Tibial nerve (tissue), 3 donors: ENCODE results near the gene SDCCAG8.

Experiments
- POLR2A ChIP-seq, 2 donors: fragments of 450-650 bp; IDR thresholded peaks; one replicate each; pipeline ENCODE4 v1.6.1; 2017; ENCODE audit warnings: antibody characterized with exemption in 2 of 2, mild to moderate bottlenecking in 2 of 2, moderate library complexity in 2 of 2
- TF ChIP-seq, protein P1 (sequence below), 5 experiments: fragments of 200-600 bp in 3 of 5; fragments of 450-650 bp in 2 of 5; sonication (generic) in 3 of 5; IDR thresholded peaks; one replicate each; pipeline ENCODE4 v1.5.1; 2016 to 2019; ENCODE audit warnings: antibody characterized with exemption in 5 of 5, mild to moderate bottlenecking in 3 of 5, moderate library complexity in 2 of 5

DNA sequence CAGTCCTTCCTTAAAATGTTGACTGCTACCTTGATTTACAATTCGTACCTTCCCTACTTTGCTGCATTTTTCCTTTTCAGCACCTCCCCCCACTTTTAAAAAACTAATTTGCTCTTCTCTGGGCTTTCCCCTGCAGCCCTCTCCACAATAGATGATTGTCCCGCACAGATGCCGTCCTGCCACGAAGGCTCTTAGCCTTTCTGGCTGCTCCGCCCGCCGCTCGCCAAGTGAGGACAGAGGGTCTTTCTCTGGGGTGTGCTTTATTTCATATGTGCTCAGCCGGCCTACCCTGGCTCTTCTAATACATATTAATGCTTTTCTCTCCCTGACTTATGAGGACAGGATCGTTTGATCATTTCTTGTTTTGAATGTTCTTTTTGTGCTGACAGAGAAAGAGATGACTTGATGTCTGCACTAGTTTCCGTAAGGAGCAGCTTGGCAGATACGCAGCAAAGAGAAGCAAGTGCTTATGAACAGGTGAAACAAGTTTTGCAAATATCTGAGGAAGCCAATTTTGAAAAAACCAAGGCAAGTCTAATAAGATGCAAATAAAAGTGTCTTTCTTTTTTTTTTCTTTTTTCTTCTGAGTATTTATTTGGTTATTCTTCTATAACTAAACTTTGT, 60.6 kb downstream of the SDCCAG8 start:
- TF ChIP-seq, protein P1, sequence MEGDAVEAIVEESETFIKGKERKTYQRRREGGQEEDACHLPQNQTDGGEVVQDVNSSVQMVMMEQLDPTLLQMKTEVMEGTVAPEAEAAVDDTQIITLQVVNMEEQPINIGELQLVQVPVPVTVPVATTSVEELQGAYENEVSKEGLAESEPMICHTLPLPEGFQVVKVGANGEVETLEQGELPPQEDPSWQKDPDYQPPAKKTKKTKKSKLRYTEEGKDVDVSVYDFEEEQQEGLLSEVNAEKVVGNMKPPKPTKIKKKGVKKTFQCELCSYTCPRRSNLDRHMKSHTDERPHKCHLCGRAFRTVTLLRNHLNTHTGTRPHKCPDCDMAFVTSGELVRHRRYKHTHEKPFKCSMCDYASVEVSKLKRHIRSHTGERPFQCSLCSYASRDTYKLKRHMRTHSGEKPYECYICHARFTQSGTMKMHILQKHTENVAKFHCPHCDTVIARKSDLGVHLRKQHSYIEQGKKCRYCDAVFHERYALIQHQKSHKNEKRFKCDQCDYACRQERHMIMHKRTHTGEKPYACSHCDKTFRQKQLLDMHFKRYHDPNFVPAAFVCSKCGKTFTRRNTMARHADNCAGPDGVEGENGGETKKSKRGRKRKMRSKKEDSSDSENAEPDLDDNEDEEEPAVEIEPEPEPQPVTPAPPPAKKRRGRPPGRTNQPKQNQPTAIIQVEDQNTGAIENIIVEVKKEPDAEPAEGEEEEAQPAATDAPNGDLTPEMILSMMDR (IDR thresholded peaks at IDR 0.05) = no peak
- TF ChIP-seq POLR2A (IDR thresholded peaks at IDR 0.05) = no peak
